GM21723 (cell line): ENCODE data around the gene AP4M1.

ENCODE experiments used
- ATAC-seq: cut with Tn5 transposase; IDR thresholded peaks from one replicate; pipeline ENCODE4 v1.9.1; 2021; ENCODE audit warnings: mild to moderate bottlenecking, moderate library complexity; ENCODE audit not compliant: unreplicated experiment

AP4M1 gene, protein sequence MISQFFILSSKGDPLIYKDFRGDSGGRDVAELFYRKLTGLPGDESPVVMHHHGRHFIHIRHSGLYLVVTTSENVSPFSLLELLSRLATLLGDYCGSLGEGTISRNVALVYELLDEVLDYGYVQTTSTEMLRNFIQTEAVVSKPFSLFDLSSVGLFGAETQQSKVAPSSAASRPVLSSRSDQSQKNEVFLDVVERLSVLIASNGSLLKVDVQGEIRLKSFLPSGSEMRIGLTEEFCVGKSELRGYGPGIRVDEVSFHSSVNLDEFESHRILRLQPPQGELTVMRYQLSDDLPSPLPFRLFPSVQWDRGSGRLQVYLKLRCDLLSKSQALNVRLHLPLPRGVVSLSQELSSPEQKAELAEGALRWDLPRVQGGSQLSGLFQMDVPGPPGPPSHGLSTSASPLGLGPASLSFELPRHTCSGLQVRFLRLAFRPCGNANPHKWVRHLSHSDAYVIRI

DNA sequence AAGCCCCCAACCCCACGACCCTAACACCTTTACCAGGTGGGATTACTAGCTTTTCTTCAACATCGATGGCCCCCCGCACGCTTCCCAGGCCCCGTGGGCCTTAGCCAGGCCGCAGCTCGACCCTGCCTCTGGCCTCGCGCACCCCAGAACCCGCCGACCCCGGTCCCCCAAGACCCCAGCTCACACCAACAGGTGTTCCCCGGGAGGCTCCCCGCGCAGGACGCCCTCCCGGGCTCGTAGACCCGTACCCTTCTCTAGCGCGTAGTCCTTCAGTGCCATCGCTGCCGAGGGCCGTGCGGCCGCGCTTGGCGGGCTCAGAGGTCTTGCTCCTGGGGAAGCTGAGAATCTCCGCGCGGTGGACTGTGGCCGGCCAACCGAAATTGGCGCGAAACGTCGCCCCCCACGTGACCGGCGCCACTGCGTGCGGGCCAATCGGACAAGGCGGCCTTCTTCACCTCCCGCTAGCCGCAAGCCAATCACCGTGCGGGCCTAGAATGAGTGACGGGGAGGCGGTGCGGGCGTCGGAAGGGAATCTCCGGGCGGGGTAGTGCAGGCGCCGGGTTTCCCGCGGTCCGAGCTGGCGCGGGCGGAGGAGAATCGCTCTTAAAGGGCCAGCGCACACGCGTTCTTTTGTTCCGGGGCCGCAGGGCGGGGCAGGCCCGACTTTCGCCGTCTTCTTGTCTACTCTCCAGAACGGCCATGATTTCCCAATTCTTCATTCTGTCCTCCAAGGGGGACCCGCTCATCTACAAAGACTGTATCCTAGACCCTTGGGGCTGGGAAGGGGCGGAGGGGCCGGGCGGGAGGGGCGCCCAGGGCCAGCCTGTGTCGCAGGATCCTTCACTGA lies at the start of gene AP4M1, which contains the start of gene MCM7:
Gene AP4M1, plus strand, starts transcription at position 628 of the 847 bp plus-strand sequence. Its CDS starts 72 bp downstream, at position 700.
Gene MCM7, minus strand, starts transcription at position 382 of the 847 bp plus-strand sequence. Its CDS starts 103 bp downstream, at position 279.
- ATAC-seq, result peak; percentile 82

DNA sequence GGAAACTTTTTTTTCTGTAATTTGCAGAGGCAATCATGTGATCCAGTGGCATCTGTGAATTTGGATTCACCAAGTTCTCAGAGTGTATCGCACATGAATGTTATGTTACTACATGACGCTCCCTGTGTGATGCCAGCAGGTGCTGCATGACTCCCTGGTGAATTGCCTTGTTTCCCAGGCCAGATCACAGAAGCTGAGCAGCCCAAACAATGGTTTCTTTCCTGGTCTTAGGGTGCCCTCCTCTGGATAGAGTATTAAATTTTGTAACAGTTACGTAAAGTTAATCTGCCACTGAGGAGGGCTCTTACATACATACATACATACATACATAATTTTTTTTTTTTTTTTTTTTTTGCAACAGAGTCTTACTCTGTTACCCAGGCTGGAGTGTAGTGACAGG lies 48.2 kb upstream of the AP4M1 start:
- no peak for ATAC-seq

DNA sequence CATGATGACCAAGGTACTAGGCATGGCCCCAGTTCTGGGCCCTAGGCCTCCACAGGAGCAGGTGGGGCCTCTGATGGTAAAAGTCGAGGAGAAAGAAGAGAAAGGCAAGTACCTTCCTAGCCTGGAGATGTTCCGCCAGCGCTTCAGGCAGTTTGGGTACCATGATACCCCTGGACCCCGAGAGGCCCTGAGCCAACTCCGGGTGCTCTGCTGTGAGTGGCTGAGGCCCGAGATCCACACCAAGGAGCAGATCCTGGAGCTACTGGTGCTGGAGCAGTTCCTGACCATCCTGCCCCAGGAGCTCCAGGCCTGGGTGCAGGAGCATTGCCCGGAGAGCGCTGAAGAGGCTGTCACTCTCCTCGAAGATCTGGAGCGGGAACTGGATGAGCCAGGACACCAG lies 44.4 kb upstream of the AP4M1 start:
- no peak for ATAC-seq

DNA sequence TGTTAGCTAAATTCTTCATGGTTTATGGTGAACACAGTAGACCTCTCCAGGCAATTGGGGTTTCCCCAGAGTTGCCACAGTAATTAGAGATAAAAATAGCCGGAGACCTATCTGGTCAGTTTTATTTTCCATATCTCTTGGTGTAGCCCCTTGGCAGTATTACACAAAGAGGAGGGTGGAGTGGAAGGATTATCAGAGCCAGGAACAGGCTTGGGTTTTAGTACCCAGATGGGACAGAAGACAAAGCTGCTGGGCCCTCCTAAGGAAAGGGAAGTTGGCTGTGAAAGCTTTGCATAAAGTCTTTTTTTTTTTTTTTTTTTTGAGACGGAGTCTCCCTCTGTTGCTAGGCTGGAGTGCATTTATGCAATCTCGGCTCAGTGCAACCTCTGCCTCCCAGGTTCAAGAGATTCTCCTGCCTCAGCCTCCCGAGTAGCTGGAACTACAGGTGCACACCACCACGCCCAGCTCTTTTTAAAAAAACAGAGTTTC lies 42.1 kb upstream of the AP4M1 start:
- no peak for ATAC-seq

DNA sequence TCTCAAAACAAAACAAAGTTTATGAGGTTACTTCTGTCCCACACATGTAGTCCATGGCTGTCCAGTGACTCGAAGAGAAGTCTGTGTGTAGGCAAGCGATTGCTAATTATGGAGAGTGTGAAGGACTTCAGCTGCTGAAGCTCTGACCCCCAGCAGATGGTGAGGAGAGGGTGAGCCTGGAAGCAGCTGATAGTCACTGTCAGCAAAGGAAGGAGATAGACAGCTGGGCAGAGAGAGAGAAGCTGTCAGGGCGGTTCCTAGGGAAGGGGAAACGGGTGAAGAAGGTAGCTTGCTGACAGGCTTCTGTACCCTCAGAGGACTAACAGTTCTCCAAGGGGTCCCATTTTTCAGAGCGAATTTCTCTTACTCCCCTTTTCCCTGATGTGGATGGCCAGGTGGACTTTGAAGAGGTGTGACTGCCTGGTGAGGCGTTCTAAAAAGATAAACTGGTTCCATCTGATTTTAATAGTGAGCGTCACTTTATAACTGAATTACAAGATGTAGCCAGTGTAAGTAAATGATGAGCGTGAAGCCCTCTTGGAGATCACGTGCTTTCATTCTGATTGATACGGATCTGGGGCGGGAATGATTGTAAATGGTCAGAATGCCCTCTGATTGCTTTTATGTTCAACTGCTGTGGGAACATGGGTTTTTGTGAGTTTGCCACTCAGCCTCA lies 39.8 kb upstream of the AP4M1 start:
- no peak for ATAC-seq

GRCh38 chr7:100063376-100063775 lies 38.1 kb upstream of the AP4M1 start:
- no peak for ATAC-seq

DNA sequence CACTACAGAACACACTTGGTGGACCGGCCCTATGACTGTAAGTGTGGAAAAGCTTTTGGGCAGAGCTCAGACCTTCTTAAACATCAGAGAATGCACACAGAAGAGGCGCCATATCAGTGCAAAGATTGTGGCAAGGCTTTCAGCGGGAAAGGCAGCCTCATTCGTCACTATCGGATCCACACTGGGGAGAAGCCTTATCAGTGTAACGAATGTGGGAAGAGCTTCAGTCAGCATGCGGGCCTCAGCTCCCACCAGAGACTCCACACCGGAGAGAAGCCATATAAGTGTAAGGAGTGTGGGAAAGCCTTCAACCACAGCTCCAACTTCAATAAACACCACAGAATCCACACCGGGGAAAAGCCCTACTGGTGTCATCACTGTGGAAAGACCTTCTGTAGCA lies 37.3 kb upstream of the AP4M1 start:
- ATAC-seq, result no peak

DNA sequence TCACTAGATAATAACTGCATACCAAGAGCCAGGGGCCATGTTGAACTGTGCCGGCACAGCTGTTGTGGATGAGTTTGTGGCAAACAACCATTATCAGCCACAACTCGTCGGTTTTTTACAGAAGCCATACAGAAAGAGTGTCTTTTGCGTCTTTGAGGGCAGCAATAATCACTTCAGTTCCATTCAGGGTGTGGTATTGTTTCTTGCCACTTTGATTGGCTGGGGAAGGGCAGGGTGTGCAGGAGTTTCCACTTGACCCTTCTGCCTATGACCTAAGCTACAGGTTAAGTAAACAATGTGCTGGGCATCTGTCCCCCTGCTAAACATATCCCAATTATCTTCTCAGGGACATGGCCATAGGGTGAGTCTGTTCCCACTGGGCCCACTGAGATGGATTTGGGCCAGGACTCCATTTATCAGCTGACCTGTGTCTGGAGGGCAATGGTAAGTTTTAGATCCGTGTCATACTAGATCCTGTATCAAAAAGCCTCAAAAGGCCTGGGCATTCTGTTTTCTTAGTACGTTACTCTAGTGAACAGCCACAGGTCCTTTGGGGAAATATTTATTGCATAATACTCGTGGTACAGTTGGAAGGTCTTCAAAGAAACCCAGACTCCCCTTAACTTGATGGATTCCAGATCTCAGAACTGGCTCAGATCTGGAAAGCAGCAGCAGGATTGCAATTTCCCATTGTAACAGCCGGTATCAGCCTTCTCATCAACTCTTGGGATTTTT lies 35.8 kb upstream of the AP4M1 start:
- no peak for ATAC-seq

- no peak for ATAC-seq
These were observed 34.5 kb upstream of the AP4M1 start for GRCh38 chr7:100066953-100067352.

GRCh38 chr7:100069991-100070390 lies 31.5 kb upstream of the AP4M1 start:
- no peak for ATAC-seq

GRCh38 chr7:100071018-100071723 lies 30.3 kb upstream of the AP4M1 start:
- ATAC-seq, result no peak

DNA sequence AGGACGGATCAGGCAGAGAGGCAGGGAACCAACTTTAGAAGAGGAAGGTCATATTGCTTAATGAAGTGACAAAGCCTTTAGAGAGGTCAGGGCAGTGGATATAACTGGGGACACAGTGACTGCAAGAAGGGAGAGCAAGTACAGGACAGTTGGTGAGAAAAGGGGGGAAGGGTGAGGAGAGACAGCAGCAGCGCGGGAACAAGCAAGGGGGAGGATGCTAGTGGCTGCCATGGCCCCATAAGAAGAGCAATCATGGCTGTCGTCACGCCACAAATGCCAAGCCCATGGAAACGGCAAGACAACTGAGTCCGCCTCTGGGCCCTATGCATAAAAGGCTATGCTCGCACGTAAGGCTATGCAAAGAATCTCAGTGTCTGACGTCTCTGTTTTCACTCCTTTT lies 29.0 kb upstream of the AP4M1 start:
- no peak for ATAC-seq

GRCh38 chr7:100074841-100075240 lies 26.6 kb upstream of the AP4M1 start:
- no peak for ATAC-seq

- ATAC-seq, result no peak
These were observed 26.0 kb upstream of the AP4M1 start for GRCh38 chr7:100075418-100075817.

DNA sequence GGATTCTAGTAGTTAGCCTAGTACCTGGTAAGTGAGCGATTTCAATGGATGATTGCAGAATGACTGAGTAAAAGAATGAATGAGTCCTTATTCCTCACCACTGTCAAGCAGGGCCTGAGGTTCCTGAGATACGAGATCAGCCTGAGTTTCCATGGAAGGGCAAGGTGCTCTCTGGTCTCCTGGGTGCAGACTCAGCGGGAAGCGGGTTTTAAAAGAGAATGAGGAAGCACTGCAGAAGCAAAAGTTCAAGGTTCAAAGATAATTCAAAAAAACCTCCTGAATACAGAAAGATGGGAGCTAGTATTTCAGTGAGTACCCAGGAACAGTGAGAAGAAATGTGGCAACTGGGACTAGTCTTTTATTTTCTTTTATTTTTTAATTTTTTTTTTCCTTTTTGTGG lies 24.2 kb upstream of the AP4M1 start:
- ATAC-seq, result no peak

GRCh38 chr7:100079024-100079560 lies 22.4 kb upstream of the AP4M1 start:
- ATAC-seq, result no peak

DNA sequence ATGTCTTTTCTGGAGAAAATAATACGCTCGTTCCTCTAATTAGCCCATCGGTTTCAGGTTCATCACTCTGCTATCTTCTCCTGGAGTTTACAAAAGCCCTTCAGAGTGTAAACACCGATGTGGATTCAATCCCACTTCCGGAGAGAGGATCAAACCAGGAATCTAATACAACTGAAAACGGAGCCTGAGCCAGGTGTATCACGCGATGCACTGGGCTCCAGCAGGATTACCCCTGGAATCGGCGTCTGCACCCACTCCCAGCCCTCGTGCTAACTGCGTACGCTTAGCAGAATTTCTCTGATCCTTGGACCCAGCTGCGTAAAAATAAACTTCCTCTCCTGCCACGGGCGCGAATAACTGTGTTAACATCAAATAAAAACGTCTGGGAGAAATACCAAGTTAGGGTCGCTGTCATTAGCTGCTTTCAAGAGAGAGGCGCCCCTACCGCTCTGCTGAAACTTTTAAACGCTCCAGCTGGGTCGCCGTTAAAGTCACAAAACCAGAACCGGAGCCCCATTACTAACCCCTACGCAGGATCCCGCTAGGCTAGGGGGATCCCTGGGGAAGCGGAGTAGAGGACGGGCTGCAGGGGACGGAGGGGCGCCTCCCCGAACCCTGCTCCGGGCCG lies 20.4 kb upstream of the AP4M1 start:
- no peak for ATAC-seq

GRCh38 chr7:100081535-100082102 lies 19.8 kb upstream of the AP4M1 start, which contains the start of gene ZNF3:
TSS of gene ZNF3 (minus strand) at chr7:100081723. CDS start at chr7:100077357, 4,366 bp downstream.
- ATAC-seq, result peak; percentile 83

GRCh38 chr7:100082978-100083377 lies 18.5 kb upstream of the AP4M1 start:
- no peak for ATAC-seq
